Measurements from ENCODE around the gene LRRIQ4.

DNA sequence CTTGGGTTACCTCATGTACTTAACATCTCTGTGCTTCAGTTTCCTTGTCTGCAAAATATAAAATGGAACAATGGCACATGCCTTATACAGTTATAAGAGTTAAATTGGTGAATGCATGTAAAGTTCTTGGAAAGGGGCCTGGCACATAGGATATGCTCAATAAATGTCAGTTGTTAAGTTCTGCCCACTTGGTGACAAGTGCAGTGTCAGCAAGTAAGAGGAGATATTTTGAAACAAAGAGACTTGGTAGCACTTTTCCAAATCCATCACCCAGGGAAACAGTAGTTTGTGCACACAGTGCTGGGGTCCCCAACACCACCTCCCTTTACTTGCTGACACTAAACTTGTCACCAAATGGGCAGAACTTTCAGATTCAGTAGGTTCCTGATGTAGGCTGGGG lies 37.9 kb downstream of the LRRIQ4 start:
- TF ChIP-seq, protein P1, sequence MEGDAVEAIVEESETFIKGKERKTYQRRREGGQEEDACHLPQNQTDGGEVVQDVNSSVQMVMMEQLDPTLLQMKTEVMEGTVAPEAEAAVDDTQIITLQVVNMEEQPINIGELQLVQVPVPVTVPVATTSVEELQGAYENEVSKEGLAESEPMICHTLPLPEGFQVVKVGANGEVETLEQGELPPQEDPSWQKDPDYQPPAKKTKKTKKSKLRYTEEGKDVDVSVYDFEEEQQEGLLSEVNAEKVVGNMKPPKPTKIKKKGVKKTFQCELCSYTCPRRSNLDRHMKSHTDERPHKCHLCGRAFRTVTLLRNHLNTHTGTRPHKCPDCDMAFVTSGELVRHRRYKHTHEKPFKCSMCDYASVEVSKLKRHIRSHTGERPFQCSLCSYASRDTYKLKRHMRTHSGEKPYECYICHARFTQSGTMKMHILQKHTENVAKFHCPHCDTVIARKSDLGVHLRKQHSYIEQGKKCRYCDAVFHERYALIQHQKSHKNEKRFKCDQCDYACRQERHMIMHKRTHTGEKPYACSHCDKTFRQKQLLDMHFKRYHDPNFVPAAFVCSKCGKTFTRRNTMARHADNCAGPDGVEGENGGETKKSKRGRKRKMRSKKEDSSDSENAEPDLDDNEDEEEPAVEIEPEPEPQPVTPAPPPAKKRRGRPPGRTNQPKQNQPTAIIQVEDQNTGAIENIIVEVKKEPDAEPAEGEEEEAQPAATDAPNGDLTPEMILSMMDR (IDR thresholded peaks at IDR 0.05; ENCODE audit: low read depth, low read length), result no peak
- TF ChIP-seq EZH2phosphoT487 (IDR thresholded peaks at IDR 0.05; ENCODE audit: low read depth), result no peak
